ENCODE results near the gene MCM6. TPM values are rescaled to one million over a fixed set of nuclear protein-coding genes. Genes with fewer than 3 reads are reported as not detected.

The MCM6 gene
- polyA plus RNA-seq, 3 donors: 1.3 to 2.2 (median 1.7) TPM

DNA sequence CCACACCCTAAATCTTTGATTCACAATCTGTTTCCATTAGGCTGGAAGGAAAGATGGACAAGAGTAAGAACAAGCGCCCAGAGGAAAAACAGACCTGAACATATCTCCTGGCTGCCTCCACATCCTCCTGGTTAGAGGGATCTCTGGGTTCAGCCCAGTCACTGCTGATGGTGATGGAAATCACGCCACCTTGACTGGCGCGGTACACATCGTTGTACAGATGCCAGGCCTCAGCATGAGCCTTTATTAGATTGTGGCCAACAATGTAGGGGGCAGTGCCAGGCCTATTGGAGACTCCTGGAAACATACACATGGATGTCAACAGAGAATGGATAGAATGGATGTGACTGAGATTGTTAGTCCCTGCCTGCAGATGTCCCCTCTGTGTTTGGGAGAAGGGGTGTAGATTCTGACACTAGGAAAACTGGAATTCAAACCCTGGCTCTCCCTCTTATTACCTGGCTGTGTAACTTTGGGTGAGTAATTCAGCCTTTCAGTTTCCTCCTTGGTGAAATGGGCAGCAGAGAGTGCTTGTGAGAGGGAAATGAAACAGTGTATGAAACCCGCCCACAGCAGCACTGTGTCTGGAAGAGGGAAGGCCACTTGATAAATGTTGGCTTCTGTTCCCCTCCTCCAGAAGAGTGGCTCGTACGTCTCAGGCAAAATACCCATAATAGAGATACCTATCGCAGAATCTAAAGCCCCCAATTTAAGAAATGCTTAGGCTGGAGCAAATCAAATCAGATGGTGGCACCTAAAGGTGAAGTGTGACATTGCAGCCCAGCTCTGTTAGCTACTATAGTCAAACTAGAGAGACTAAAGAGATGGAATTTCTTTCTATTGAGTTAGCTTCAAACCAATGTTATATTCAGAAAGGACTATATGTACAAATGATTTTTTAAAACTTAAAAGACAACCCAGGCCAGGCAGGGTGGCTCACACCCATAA, 75.5 kb downstream of the MCM6 start:
- H3K27ac Mint-ChIP-seq: no peak overlapping the region
- H3K27ac ChIP-seq (ENCODE audit: low read depth in 1 of 2, low read length in 2 of 2): no peak overlapping the region
- TF ChIP-seq CTCF (IDR thresholded peaks at IDR 0.05): no peak
- no peaks in the 10 kb centered on the region for H3K79me2 ChIP-seq (ENCODE audit: insufficient read depth, low read length)
- H3K36me3 Mint-ChIP-seq: no peaks in the 10 kb centered on the region
- DNase-seq: no peak
- H3K9ac ChIP-seq (ENCODE audit: insufficient read depth, low read length, poor library complexity, severe bottlenecking): no peak overlapping the region
- no peak overlapping the region for H3K4me3 ChIP-seq (replicated peaks in 1 of 3; ENCODE audit: low read depth in 2 of 3, low read length in 3 of 3)
- WGBS (ENCODE audit: insufficient coverage): 91% methylated on average over 4 of the region's 9 CpGs
- peaks cover 18 to 26% of the 10 kb centered on the region in 2 donors for H3K9me3 ChIP-seq (replicated peaks in 1 of 2; ENCODE audit: control insufficient read depth in 1 of 2, insufficient read depth in 1 of 2, low read length in 2 of 2)
- H3K4me3 Mint-ChIP-seq: no peak overlapping the region
- no peaks in the 10 kb centered on the region for H3K27me3 ChIP-seq (ENCODE audit: control insufficient read depth in 2 of 2, insufficient read depth in 2 of 2, low read length in 2 of 2)
- H3K4me1 ChIP-seq (ENCODE audit: control insufficient read depth in 1 of 2, insufficient read depth in 2 of 2, low read length in 2 of 2): peaks cover 3 to 4% of the 10 kb centered on the region in 2 donors
- peaks cover 17% of the 10 kb centered on the region for H3K4me1 Mint-ChIP-seq
- H3K4me2 ChIP-seq (replicated peaks; ENCODE audit: extremely low read depth, low read length, poor library complexity, severe bottlenecking): no peak overlapping the region
- intact Hi-C loops (cut with micrococcal nuclease): no loop called here
- peaks cover 0 to 4% (median 3%) of the 10 kb centered on the region in 3 donors for H3K27me3 Mint-ChIP-seq (ENCODE audit: low read depth in 3 of 3)
- no peaks in the 10 kb centered on the region for H3K36me3 ChIP-seq (replicated peaks in 1 of 2; ENCODE audit: control insufficient read depth in 1 of 2, insufficient read depth in 2 of 2, low read length in 2 of 2)
- H3K9me3 Mint-ChIP-seq: peaks cover 6 to 28% (median 25%) of the 10 kb centered on the region in 7 donors
- H2AFZ ChIP-seq (ENCODE audit: insufficient read depth, low read depth, low read length, poor library complexity, severe bottlenecking): no peak overlapping the region
- no peaks in the 10 kb centered on the region for H4K20me1 ChIP-seq (ENCODE audit: insufficient read depth, low read length)

GRCh38 chr2:135799738-135800137, 76.5 kb downstream of the MCM6 start:
- peaks cover 27% of the 10 kb centered on the region for H3K4me1 Mint-ChIP-seq
- no CpG with 5 or more reads among the region's 2 CpGs for WGBS (ENCODE audit: insufficient coverage)
- Histone ChIP-seq H3K4me1 (ENCODE audit: control insufficient read depth in 1 of 2, insufficient read depth in 2 of 2, low read length in 2 of 2) (peaks cover 7 to 10% of the 10 kb centered on the region in 2 donors), H3K9me3 (replicated peaks in 1 of 2; ENCODE audit: control insufficient read depth in 1 of 2, insufficient read depth in 1 of 2, low read length in 2 of 2) (peaks cover 18 to 26% of the 10 kb centered on the region in 2 donors), H4K20me1 (ENCODE audit: insufficient read depth, low read length) (no peaks in the 10 kb centered on the region), H3K27ac (ENCODE audit: low read depth in 1 of 2, low read length in 2 of 2) (no peak overlapping the region), H3K4me3 (replicated peaks in 1 of 3; ENCODE audit: low read depth in 2 of 3, low read length in 3 of 3) (no peak overlapping the region), H2AFZ (ENCODE audit: insufficient read depth, low read depth, low read length, poor library complexity, severe bottlenecking) (no peak overlapping the region), H3K4me2 (replicated peaks; ENCODE audit: extremely low read depth, low read length, poor library complexity, severe bottlenecking) (no peak overlapping the region), H3K27me3 (ENCODE audit: control insufficient read depth in 2 of 2, insufficient read depth in 2 of 2, low read length in 2 of 2) (no peaks in the 10 kb centered on the region), H3K9ac (ENCODE audit: insufficient read depth, low read length, poor library complexity, severe bottlenecking) (no peak overlapping the region), H3K79me2 (ENCODE audit: insufficient read depth, low read length) (no peaks in the 10 kb centered on the region), H3K36me3 (replicated peaks in 1 of 2; ENCODE audit: control insufficient read depth in 1 of 2, insufficient read depth in 2 of 2, low read length in 2 of 2) (no peaks in the 10 kb centered on the region)
- peaks cover 4 to 6% (median 5%) of the 10 kb centered on the region in 3 donors for H3K27me3 Mint-ChIP-seq (ENCODE audit: low read depth in 3 of 3)
- TF ChIP-seq CTCF (IDR thresholded peaks at IDR 0.05): no peak
- H3K27ac Mint-ChIP-seq: no peak overlapping the region
- intact Hi-C loops (cut with micrococcal nuclease): no loop called here
- no peak overlapping the region for H3K4me3 Mint-ChIP-seq
- no peak for DNase-seq
- H3K9me3 Mint-ChIP-seq: peaks cover 6 to 28% (median 25%) of the 10 kb centered on the region in 7 donors
- H3K36me3 Mint-ChIP-seq: no peaks in the 10 kb centered on the region

Measured in CD14-positive monocyte (primary cell).